ENCODE measurements around the gene ELL3. TPM values are rescaled to one million over a fixed set of nuclear protein-coding genes. Genes with fewer than 3 reads are reported as not detected.
"Not testable (repeated sequence)": the region's sequence is repeated elsewhere in the genome, so short reads cannot be mapped to it uniquely, and the experiment has no call there.

Gene ELL3
- 1 to 10 TPM in 1 of 2 donors, under 1 TPM in 1; 0.54 to 1.4 TPM for total RNA-seq

GRCh38 chr15:43776718-43777266, at the start of gene ELL3:
Gene ELL3 (minus strand): TSS chr15:43776966. CDS start chr15:43776901, 65 bp downstream.
- Mint-ChIP-seq H3K27me3 (no peaks in the 10 kb centered on the region), H3K4me3 (peak within 1 kb of the TSS; percentile 86), H3K36me3 (ENCODE audit: low read depth) (peaks cover 30% of the 10 kb centered on the region), H3K4me1 (peaks cover 6% of the 10 kb centered on the region), H3K27ac (peak within 1 kb of the TSS; percentile 86), H3K9me3 (no peaks in the 10 kb centered on the region)
- peak; percentile 68 for ATAC-seq (replicated peaks)

GRCh38 chr15:43826029-43826507, 49.3 kb upstream of the ELL3 start:
- Mint-ChIP-seq H3K36me3 (ENCODE audit: low read depth) (peaks cover 81% of the 10 kb centered on the region), H3K27ac (peak overlapping the region; percentile 81), H3K4me1 (peaks cover 22% of the 10 kb centered on the region), H3K4me3 (peak overlapping the region; percentile 98), H3K9me3 (no peaks in the 10 kb centered on the region), H3K27me3 (no peaks in the 10 kb centered on the region)
- no peak for ATAC-seq (replicated peaks)

- Mint-ChIP-seq H3K36me3 (ENCODE audit: low read depth) (peaks cover 79% of the 10 kb centered on the region), H3K27ac (peak overlapping the region; percentile 38), H3K4me1 (peaks cover 22% of the 10 kb centered on the region), H3K4me3 (peak overlapping the region; percentile 98)
- H3K27me3 Mint-ChIP-seq; ATAC-seq (replicated peaks); H3K9me3 Mint-ChIP-seq: not testable (repeated sequence)
Measured at GRCh38 chr15:43825305-43825704, 48.5 kb upstream of the ELL3 start.

GRCh38 chr15:43824302-43825246, 47.8 kb upstream of the ELL3 start, which contains the start of gene MFAP1:
Gene MFAP1 (minus strand): TSS chr15:43824690. CDS start chr15:43824569, 121 bp downstream.
- peaks cover 79% of the 10 kb centered on the region for H3K36me3 Mint-ChIP-seq (ENCODE audit: low read depth)
- H3K9me3 Mint-ChIP-seq: no peaks in the 10 kb centered on the region
- peaks cover 22% of the 10 kb centered on the region for H3K4me1 Mint-ChIP-seq
- ATAC-seq (replicated peaks): peak; percentile 82
- no peaks in the 10 kb centered on the region for H3K27me3 Mint-ChIP-seq
- H3K27ac Mint-ChIP-seq: peak within 1 kb of the TSS; percentile 95
- H3K4me3 Mint-ChIP-seq: peak within 1 kb of the TSS; percentile 98

- Mint-ChIP-seq H3K9me3 (no peaks in the 10 kb centered on the region), H3K4me3 (peak overlapping the region; percentile 98), H3K27ac (peak overlapping the region; percentile 0), H3K4me1 (peaks cover 17% of the 10 kb centered on the region), H3K27me3 (no peaks in the 10 kb centered on the region), H3K36me3 (ENCODE audit: low read depth) (peaks cover 78% of the 10 kb centered on the region)
- ATAC-seq (replicated peaks): no peak
Measured at GRCh38 chr15:43821505-43821904, 44.7 kb upstream of the ELL3 start.

- not testable (repeated sequence) for H3K9me3 Mint-ChIP-seq; H3K27ac Mint-ChIP-seq; ATAC-seq (replicated peaks); H3K27me3 Mint-ChIP-seq; H3K4me3 Mint-ChIP-seq
- peaks cover 17% of the 10 kb centered on the region for H3K4me1 Mint-ChIP-seq
- H3K36me3 Mint-ChIP-seq (ENCODE audit: low read depth): peaks cover 98% of the 10 kb centered on the region
Measured at GRCh38 chr15:43815064-43815463, 38.3 kb upstream of the ELL3 start.

GRCh38 chr15:43808960-43809678, 32.4 kb upstream of the ELL3 start:
- Mint-ChIP-seq H3K27ac (no peak overlapping the region), H3K36me3 (ENCODE audit: low read depth) (peaks cover 100% of the 10 kb centered on the region), H3K27me3 (no peaks in the 10 kb centered on the region), H3K9me3 (no peaks in the 10 kb centered on the region), H3K4me3 (no peak overlapping the region), H3K4me1 (peaks cover 4% of the 10 kb centered on the region)
- no peak for ATAC-seq (replicated peaks)

- Mint-ChIP-seq H3K4me1 (peaks cover 4% of the 10 kb centered on the region), H3K4me3 (no peak overlapping the region), H3K27me3 (no peaks in the 10 kb centered on the region), H3K36me3 (ENCODE audit: low read depth) (peaks cover 100% of the 10 kb centered on the region), H3K9me3 (no peaks in the 10 kb centered on the region), H3K27ac (no peak overlapping the region)
- no peak for ATAC-seq (replicated peaks)
Measured at GRCh38 chr15:43808435-43808950, 31.7 kb upstream of the ELL3 start.

GRCh38 chr15:43802676-43803075, 25.9 kb upstream of the ELL3 start:
- Mint-ChIP-seq H3K36me3 (ENCODE audit: low read depth) (peaks cover 100% of the 10 kb centered on the region), H3K4me1 (peaks cover 23% of the 10 kb centered on the region)
- not testable (repeated sequence) for ATAC-seq (replicated peaks); H3K9me3 Mint-ChIP-seq; H3K4me3 Mint-ChIP-seq; H3K27me3 Mint-ChIP-seq; H3K27ac Mint-ChIP-seq

GRCh38 chr15:43800286-43801141, 23.7 kb upstream of the ELL3 start, which contains the start of gene HYPK:
Gene HYPK (plus strand): TSS chr15:43800599. CDS start chr15:43800623, 24 bp downstream.
- H3K36me3 Mint-ChIP-seq (ENCODE audit: low read depth): peaks cover 100% of the 10 kb centered on the region
- peaks cover 30% of the 10 kb centered on the region for H3K4me1 Mint-ChIP-seq
- H3K9me3 Mint-ChIP-seq: no peaks in the 10 kb centered on the region
- no peaks in the 10 kb centered on the region for H3K27me3 Mint-ChIP-seq
- H3K4me3 Mint-ChIP-seq: peak within 1 kb of the TSS; percentile 96
- peak; percentile 99 for ATAC-seq (replicated peaks)
- peak within 1 kb of the TSS; percentile 95 for H3K27ac Mint-ChIP-seq

GRCh38 chr15:43799945-43800285, 23.1 kb upstream of the ELL3 start, which contains the start of gene SERINC4:
Gene SERINC4 (minus strand): TSS chr15:43800220. CDS start chr15:43799986, 234 bp downstream.
- Mint-ChIP-seq H3K36me3 (ENCODE audit: low read depth) (peaks cover 100% of the 10 kb centered on the region), H3K4me1 (peaks cover 36% of the 10 kb centered on the region), H3K4me3 (peak within 1 kb of the TSS; percentile 96), H3K9me3 (no peaks in the 10 kb centered on the region), H3K27ac (peak within 1 kb of the TSS; percentile 95), H3K27me3 (no peaks in the 10 kb centered on the region)
- ATAC-seq (replicated peaks): no peak

GRCh38 chr15:43799209-43799944, 22.6 kb upstream of the ELL3 start:
- peak overlapping the region; percentile 95 for H3K27ac Mint-ChIP-seq
- no peak for ATAC-seq (replicated peaks)
- H3K4me1 Mint-ChIP-seq: peaks cover 40% of the 10 kb centered on the region
- no peaks in the 10 kb centered on the region for H3K27me3 Mint-ChIP-seq
- H3K9me3 Mint-ChIP-seq: no peaks in the 10 kb centered on the region
- peak overlapping the region; percentile 96 for H3K4me3 Mint-ChIP-seq
- H3K36me3 Mint-ChIP-seq (ENCODE audit: low read depth): peaks cover 100% of the 10 kb centered on the region

- ATAC-seq (replicated peaks): no peak
- peaks cover 48% of the 10 kb centered on the region for H3K4me1 Mint-ChIP-seq
- H3K9me3 Mint-ChIP-seq: no peaks in the 10 kb centered on the region
- no peaks in the 10 kb centered on the region for H3K27me3 Mint-ChIP-seq
- no peak overlapping the region for H3K4me3 Mint-ChIP-seq
- peak overlapping the region; percentile 13 for H3K27ac Mint-ChIP-seq
- peaks cover 98% of the 10 kb centered on the region for H3K36me3 Mint-ChIP-seq (ENCODE audit: low read depth)
Measured at GRCh38 chr15:43796566-43796965, 19.8 kb upstream of the ELL3 start.
